NCI-H748 (cell line): ENCODE measurements around the gene FZD10.

Experiments
- DNase-seq: peaks from one replicate; lab custom pipeline; 2025; ENCODE audit not compliant: unreplicated experiment; lab: John Stamatoyannopoulos, UW

The FZD10 gene

GRCh38 chr12:130153803-130154202, 8.5 kb upstream of the FZD10 start:
- DNase-seq: no peak

GRCh38 chr12:130154276-130155070, 7.8 kb upstream of the FZD10 start:
- no peak for DNase-seq

GRCh38 chr12:130155416-130156073, 6.7 kb upstream of the FZD10 start:
- no peak for DNase-seq

GRCh38 chr12:130156652-130157275, 5.5 kb upstream of the FZD10 start:
- no peak for DNase-seq

- no peak for DNase-seq
Observed at GRCh38 chr12:130157998-130158753, 4.1 kb upstream of the FZD10 start.

- no peak for DNase-seq
Observed at GRCh38 chr12:130158754-130159059, 3.6 kb upstream of the FZD10 start.

- DNase-seq: no peak
Observed at GRCh38 chr12:130160306-130160705, 2.0 kb upstream of the FZD10 start.

GRCh38 chr12:130160711-130161231, 1.5 kb upstream of the FZD10 start:
- no peak for DNase-seq

GRCh38 chr12:130161261-130162243, 712 bp upstream of the FZD10 start:
- DNase-seq: peak; percentile 60

- peak; percentile 55 for DNase-seq
Observed at GRCh38 chr12:130162745-130163460, 639 bp downstream of the FZD10 start.

GRCh38 chr12:130163461-130164215, 1.4 kb downstream of the FZD10 start:
- no peak for DNase-seq

- DNase-seq: no peak
Observed at GRCh38 chr12:130164216-130164542, 1.9 kb downstream of the FZD10 start.

- DNase-seq: no peak
Observed at GRCh38 chr12:130164936-130165335, 2.7 kb downstream of the FZD10 start.

- no peak for DNase-seq
Observed at GRCh38 chr12:130166306-130166705, 4.0 kb downstream of the FZD10 start.

- no peak for DNase-seq
Observed at GRCh38 chr12:130167537-130167936, 5.3 kb downstream of the FZD10 start.

GRCh38 chr12:130169256-130169655, 7.0 kb downstream of the FZD10 start:
- DNase-seq: no peak

- DNase-seq: no peak
Observed at GRCh38 chr12:130169924-130170323, 7.7 kb downstream of the FZD10 start.

- no peak for DNase-seq
Observed at GRCh38 chr12:130170611-130171010, 8.3 kb downstream of the FZD10 start.
